Measurements from ENCODE around the gene NUBPL.

Gene NUBPL

DNA sequence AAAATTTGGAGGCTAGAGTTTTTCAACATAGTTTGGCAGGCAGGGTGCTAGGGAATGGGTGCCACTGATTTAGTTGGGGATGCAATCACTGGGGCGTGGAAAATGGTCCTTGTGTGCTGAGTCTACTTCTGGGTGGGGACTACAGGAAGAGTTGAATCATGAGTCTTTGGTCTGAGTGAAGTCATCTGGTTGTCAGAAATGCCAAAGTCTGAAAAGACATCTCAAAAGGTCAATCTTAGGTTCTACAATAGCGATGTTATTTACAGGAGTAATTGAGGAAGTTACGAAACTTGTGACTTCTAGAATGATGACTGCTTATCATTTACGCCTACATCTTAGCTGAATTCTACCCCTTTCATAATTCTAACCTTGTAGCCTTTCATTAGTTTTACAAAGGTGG, 209.1 kb downstream of the NUBPL start:
- TF ChIP-seq, protein P1, sequence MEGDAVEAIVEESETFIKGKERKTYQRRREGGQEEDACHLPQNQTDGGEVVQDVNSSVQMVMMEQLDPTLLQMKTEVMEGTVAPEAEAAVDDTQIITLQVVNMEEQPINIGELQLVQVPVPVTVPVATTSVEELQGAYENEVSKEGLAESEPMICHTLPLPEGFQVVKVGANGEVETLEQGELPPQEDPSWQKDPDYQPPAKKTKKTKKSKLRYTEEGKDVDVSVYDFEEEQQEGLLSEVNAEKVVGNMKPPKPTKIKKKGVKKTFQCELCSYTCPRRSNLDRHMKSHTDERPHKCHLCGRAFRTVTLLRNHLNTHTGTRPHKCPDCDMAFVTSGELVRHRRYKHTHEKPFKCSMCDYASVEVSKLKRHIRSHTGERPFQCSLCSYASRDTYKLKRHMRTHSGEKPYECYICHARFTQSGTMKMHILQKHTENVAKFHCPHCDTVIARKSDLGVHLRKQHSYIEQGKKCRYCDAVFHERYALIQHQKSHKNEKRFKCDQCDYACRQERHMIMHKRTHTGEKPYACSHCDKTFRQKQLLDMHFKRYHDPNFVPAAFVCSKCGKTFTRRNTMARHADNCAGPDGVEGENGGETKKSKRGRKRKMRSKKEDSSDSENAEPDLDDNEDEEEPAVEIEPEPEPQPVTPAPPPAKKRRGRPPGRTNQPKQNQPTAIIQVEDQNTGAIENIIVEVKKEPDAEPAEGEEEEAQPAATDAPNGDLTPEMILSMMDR (IDR thresholded peaks at IDR 0.05): no peak

DNA sequence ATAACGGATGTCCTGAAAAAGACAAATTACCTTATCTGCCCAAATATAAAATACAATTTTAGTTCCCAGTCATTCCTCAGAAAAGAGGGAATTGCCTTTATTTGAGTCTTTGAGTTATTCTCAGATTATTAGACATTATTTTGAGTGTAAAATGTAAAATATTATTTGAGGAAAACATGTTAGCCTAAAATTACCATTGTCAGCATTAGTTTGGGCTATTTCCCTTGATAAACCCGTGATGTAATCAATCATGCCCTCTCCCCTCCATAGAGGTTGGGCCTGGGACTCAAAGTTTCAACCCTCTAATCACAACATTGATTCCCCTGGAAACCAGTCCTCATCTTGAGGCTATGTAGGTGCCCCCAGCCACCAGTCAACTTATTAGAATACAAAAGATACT, 213.4 kb downstream of the NUBPL start:
- TF ChIP-seq, protein P1 (IDR thresholded peaks at IDR 0.05): no peak

DNA sequence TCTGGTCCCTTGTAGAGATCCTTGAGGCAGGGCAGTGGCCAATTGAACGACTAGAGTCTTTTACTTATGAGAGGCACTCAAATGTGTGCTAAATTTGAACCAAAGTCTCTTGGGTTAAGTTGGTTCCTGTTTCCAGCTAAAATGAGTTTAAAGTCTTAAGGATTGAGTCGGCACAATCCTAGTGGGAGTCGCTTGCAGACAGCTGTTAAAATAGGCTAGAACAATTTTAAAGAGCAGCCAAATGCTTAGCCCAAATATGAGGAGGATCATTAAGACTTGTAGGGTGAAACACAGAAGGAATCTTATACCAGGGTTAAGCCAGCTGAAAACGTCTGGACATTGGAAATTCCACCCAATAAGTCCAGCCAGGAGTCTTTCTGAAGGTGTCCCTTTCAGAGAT, 216.1 kb downstream of the NUBPL start:
- TF ChIP-seq, protein P1 (IDR thresholded peaks at IDR 0.05): no peak

DNA sequence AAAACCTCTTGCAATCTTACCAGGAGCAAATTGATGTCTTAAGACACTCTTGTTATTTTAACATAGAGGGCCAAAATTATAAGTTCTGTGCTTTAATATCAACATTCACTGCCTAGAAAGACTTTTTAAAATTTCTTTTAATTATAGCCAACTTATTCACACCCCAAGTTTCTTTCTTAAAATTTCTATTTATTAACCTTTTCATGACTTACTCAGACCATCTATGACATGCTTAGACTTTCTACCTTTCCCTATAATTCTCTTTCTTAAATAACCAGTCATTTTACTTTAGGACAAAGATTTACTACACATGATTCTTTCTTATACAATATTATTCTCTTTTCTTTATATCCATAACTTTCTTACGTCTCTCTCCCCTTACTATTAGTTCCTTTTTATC, 220.4 kb downstream of the NUBPL start:
- TF ChIP-seq, protein P1 (IDR thresholded peaks at IDR 0.05): no peak

DNA sequence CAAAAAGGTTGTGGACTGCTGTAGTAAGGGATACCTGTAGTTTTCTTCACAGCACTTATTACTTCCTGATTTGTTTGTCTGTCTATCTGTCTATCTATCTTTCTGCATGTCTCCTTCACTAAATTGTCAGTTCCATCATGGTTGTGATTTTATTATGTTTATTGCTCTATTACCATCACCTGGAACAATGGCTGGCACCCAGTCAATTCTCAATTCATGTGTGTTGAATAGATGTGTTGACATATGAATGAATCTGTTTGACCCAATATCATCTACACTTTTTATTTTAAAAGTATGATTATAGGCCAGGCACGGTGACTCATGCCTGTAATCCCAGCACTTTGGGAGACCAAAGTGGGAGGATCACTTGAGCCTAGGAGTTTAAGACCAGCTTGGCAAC, 224.4 kb downstream of the NUBPL start:
- TF ChIP-seq, protein P1 (IDR thresholded peaks at IDR 0.05): no peak

DNA sequence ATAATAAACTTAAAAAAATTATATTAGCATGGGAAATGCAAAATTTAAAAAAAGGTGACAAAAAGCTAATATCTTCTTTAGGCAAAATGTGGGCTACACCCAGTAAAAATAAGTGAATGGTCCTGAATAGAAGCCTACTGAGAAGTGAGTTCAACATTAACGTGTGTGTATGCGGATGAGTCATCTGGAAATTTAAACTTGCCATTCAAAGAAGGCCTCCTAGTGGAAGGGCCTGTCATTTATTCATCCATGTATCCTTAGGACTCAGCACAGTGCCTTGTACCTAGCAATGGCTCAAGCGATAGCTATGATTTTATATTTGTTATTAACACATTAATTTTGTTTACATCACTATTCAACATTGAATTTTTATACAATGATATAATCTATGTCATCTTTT, 226.2 kb downstream of the NUBPL start:
- TF ChIP-seq, protein P1 (IDR thresholded peaks at IDR 0.05): peak; percentile 17; the same call in 1 of the 2 replicates

DNA sequence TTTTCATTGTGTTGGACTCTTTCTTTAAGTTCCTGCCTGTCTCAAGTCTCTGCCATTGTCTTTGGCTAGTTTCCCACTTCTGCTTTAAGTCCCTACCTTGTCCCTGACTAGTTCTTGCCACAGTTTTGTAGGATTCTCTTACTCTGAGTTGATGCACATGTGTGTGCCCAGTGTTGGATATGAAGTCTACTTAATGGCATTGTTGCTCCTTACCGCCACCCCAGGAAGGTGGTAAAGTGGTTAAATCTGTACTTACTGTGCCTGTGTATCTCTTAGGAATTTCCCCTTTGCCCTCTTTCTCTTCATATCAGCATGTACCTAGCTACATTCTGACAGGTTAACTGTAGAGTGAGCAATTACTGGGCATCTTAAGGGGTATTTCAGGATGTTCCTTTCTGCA, 227.1 kb downstream of the NUBPL start:
- TF ChIP-seq, protein P1 (IDR thresholded peaks at IDR 0.05): no peak

DNA sequence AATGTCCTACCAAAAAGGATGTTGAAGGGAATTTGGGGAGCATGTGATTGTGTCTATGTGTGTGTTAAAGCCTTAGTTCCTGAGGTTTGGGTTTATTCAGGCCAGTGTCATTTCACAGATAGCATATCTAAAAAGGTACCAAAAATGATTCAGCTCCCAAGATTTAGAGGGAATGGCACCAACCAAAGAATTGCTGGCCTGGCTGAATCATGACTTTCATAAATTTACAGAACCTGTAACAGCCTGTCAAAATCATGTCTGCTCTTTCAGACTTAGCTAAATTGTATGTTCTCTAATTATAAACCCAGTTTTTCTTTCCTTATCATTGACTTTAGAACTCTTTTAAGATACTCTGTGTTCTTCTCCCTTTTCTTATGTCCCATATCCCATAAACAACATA, 231.5 kb downstream of the NUBPL start:
- TF ChIP-seq, protein P1 (IDR thresholded peaks at IDR 0.05): no peak
